Inflammatory macrophage treated with lipopolysaccharide for 1 hour (primary cell): ENCODE measurements around the gene TTR.
A peak's percentile ranks its signal among the peaks of the same experiment; 100 is the strongest.

Experiments
- DNase-seq, 2 donors: peaks; one replicate each; pipeline ENCODE4 v3.0.0-alpha.2; 2020 to 2022

TTR gene

DNA sequence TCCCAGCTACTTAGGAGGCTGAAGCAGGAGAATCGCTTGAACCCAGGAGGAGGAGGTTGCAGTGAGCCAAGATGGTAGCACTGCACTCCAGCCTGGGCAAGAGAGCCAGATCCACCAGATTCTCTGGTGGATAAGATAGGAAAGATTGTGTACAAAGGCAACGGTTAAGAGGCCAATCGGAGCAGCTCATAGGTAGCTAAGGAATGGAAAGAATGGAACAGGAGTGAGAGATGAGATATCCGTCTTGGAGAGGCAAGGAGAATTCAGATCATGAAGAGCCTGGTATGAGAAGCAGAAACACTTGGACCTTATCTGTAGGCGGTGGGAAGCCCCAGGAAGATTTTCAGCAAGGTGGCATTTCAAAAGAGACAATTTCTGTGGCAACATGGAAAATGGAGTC, 27.1 kb downstream of the TTR start:
- DNase-seq = peak in 1 of 2 donors; percentile 5

DNA sequence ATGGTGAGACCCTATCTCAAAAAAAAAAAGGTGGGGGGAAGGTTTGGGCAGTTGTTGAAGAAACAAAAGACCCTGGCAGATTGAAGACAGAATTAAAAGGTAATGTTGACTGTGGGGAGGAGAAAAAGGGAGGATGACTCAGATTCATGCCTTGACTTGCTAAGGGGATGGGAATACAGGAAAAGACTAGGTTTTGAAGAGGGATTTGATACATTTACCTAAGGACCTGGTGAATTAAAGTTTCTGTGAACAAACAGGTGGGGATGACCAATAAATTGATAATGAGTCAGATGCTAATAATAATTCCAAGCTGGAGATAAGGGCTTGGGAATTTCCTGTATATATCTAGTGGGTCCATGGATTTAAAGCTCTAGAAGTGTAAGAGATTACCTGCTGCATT, 27.6 kb downstream of the TTR start:
- DNase-seq = no peak

DNA sequence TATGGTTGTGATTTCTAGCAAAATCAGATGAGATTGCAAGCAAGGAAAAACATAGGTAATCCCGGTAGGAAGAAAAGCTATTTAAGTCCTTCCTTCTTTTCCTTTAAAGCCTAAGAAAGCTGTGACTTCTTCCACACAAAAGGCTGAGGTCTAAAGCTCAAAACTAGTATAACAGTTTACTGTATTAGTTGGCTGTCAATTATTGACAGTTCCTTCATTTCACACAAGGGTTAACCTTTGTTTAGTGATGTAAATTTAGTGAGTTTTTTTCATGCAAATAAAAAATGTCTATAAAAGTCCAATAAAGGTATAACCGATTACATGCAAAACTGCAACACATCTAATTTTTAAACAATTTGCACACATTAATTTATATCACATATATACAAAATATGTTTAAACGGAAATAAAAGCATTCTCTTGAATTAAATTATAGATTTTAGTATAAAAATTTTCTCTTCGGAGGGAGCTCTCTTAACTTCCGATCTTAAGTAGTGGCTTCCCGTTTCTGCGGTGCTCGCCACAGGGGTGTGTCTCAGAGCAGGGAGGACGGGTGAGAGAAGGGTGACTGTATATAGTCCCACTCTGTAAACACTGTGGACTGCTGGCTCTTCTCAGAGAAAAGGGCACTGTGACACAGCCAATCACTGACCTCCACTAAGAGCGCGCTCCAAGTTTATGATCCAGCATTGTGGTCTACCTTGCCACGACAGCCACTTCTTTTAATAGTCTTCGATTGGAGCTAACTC, 33.4 kb downstream of the TTR start:
- peak in 1 of 2 donors; percentile 7 for DNase-seq

DNA sequence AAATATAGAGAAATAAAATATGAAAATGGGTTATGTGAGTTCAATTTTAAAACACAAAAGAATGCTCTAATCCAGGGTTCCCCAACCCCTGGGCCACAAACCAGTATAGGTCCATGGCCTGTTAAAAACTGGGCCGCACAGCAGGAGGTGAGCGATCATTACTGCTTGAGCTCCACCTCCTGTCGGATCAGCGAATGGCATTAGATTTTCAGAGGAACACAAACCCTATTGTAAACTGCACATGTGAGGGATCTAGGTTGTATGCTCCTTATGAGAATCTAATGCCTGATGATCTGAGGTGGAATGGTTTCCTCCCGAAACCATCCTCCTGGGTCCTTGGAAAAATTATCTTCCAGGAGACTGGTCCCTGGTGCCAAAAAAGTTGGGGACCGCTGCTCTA, 34.7 kb downstream of the TTR start:
- no peak for DNase-seq

GRCh38 chr18:31630549-31630948, 38.9 kb downstream of the TTR start:
- no peak for DNase-seq

DNA sequence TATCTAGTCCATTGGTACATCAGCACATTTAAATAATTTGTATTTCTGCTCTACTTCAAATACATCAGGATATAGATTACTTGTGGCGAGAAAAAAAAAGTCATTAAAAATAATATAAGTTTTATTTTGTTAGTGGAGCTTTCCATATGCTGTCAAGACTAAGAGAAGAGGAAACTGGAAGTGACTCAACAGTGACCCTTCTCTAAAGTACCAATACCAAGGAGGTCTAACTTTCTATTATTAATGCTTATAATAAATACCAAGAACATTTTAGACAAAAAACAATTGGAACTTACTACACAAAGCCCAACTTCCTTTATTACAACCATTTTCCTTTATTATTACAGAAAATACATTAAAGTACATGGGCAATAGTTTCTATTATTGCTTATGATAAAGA, 39.8 kb downstream of the TTR start:
- no peak for DNase-seq

DNA sequence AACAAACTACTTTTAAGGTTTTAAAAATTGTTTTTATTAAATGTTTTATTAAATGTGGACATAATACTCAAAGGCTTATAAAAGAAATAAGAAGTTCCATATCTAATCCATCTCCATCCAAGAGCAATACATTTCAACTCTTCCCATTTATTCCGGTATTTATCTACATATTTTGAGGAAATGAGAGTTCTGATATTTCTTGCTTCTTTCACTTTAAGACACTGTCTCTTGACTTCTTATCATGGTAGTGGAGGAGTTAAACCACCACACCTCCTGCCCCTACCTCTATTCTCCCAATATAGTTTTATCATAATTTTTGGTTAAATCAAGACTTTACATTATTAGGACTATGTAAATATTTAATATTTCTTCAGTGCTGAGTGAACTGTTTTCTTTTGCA, 40.7 kb downstream of the TTR start:
- no peak for DNase-seq

DNA sequence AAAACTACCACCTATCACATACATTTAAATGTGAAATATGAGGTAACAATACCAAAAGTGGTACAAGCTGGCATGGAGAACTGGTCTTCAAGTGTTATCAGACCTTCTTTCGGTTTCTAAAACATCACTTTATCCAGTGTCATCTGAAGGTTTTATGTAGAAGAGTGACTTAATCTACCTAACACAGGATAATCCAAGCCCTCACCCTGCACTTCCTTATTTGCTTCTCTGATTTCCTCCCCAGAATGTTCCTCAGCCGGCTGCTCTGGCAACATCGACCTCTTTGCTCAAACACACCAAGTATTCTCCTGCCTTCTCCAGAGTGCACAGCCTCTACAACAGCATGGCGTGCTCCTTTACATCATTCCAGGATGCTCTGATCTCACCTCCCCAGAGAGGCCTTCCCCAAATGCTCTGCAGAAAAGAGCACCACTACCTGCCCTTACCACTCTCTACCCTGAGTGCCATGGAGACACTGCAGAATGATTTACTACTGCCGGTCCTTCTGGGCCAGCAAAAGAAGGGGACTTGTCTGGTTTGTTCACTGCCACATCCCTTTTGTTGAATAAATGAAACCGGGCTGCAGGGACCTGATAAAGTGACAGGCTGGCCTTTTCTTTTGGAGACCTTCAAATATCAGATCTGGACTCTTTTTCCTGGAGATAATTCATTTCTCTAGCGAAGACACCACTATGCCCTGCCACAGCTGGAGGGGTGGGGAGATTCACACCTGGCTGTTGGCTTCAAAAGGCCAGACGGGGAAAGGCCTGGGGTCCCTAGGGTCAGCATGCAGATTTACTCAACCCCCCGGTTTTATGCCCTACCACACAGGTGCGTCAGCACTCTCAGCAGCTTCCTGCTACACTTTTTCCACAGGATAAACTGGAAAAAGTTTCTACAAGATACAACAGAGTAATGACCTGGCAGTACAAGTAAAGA, 42.0 kb downstream of the TTR start:
- no peak for DNase-seq

- DNase-seq = no peak
These were observed 42.6 kb downstream of the TTR start for GRCh38 chr18:31634331-31634713.

DNA sequence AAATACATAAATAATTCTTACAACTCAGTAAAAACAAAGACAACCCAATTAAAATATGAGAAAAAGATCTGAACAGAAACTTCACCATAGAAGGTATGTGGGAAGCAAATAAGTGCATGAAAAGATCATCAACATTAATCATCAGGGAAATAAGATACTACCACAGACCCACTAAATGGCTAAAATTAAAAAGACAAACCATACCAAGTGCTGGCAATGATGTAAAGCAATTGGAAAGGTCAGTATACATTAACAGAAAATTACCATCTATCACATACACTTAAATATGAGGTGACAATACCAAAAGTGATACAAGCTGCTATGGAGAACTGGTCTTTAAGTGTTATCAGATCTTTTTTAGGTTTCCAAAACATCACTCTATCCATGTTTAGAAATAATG, 44.7 kb downstream of the TTR start:
- DNase-seq = no peak

GRCh38 chr18:31637445-31637844, 45.8 kb downstream of the TTR start:
- DNase-seq = no peak

- no peak for DNase-seq
These were observed 51.3 kb downstream of the TTR start for GRCh38 chr18:31643003-31643402.

DNA sequence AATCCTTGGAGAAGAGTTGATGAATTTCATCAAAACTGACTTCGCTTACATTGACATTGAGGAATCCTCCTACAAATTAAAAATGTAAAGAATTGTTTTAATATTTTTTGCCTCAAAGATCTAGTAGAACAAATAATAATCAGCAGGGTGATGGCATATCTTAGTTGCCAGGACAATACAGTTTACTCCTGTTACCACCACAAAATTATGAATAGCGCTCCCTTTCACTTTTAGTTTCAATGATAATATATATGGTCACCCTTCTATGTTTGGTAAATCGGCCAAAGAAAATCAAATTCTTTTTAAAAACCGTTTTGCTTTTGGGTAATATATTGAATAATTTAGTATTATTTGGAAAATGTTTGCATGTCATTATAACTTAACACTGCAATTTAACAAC, 53.7 kb downstream of the TTR start:
- DNase-seq = no peak

DNA sequence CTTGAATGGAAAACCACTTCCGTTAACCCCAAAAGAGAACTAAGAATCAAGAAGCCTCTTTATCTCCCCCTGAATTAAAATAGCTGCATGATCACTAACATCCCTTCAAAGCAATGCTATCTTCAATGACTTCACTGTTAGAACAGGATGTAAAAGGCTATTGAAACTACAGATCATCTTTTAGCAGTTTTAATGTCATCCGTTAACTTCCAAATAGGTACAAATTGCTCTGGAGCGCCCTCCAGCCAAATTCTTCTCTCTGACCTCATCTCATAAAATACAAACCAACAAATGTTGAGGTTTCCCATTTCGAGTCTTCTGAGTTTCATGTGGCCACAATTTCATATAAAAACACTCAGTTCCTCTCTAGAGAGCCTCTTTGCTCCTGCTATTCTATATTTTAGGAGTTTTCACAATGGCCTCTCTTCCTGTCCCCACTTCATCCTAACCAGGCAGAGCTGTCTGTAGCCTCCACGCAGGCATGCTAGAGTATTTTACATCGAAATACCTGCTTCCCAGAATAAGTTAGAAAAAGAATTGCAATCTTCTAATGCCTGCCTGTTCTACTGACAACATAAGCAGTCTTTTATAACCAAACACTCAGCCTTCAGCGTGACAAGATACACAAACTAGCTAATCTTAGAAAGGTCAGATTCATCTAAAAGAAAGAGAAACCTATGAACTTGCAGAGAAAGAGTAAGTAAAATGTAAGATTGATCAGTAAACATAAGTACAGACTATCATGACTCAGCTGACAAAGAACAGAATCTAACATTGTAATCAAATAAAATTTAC, 54.9 kb downstream of the TTR start:
- DNase-seq = no peak

- DNase-seq = no peak
These were observed 55.6 kb downstream of the TTR start for GRCh38 chr18:31647127-31647753.
